DND-41 (cell line): ENCODE data around the gene TMEM236.

Experiments
- ATAC-seq: fragments of 200-7000 bp; cut with Tn5 transposase; 3 replicates; pipeline ENCODE4 v1.9.1; 2021; ENCODE audit warnings: low read depth; ENCODE audit not compliant: insufficient read depth
- DNase-seq: peaks from one replicate; pipeline ENCODE4 v3.0.0-alpha.2; 2020
- H2AFZ ChIP-seq: 2 replicates; pipeline ENCODE4 v1.6.0; 2012; ENCODE audit warnings: low read depth, low read length
- H3K27ac ChIP-seq: 2 replicates; pipeline ENCODE4 v1.5.1; 2012; ENCODE audit warnings: low read length, inconsistent platforms
- H3K27me3 ChIP-seq: fragments of 200-600 bp; sonication (generic); 2 replicates; pipeline ENCODE4 v1.6.0; 2012; ENCODE audit warnings: low read length, mild to moderate bottlenecking, inconsistent platforms; ENCODE audit not compliant: insufficient read depth, poor library complexity
- H3K36me3 ChIP-seq: 2 replicates; pipeline ENCODE4 v1.5.1; 2012; ENCODE audit warnings: low read length, inconsistent platforms; ENCODE audit not compliant: insufficient read depth
- H3K4me1 ChIP-seq: 2 replicates; pipeline ENCODE4 v1.5.1; 2012; ENCODE audit warnings: mild to moderate bottlenecking, low read length; ENCODE audit not compliant: insufficient read depth
- H3K4me2 ChIP-seq: 2 replicates; pipeline ENCODE4 v1.6.0; 2012; ENCODE audit warnings: mild to moderate bottlenecking, moderate library complexity, low read length, inconsistent platforms; ENCODE audit not compliant: insufficient read depth
- H3K4me3 ChIP-seq, 2 experiments: fragments of 200-600 bp in 1 of 2; shearing (Covaris generic) in 1 of 2; 2 replicates each; pipeline ENCODE4 v1.5.1; 2012 to 2016; ENCODE audit warnings: inconsistent platforms in 2 of 2, low read length in 2 of 2, mild to moderate bottlenecking in 2 of 2, low read depth in 1 of 2, moderate library complexity in 1 of 2
- H3K79me2 ChIP-seq: 2 replicates; pipeline ENCODE4 v1.6.0; 2012; ENCODE audit warnings: low read length, inconsistent platforms; ENCODE audit not compliant: insufficient read depth
- H3K9ac ChIP-seq: 2 replicates; pipeline ENCODE4 v1.6.0; 2012; ENCODE audit warnings: low read depth, mild to moderate bottlenecking, inconsistent platforms, low read length, moderate library complexity
- H3K9me3 ChIP-seq: 2 replicates; pipeline ENCODE4 v1.5.1; 2012; ENCODE audit warnings: low read length, moderate library complexity, mild to moderate bottlenecking, inconsistent platforms; ENCODE audit not compliant: insufficient read depth, severe bottlenecking
- H4K20me1 ChIP-seq: 2 replicates; pipeline ENCODE4 v1.6.0; 2012; ENCODE audit warnings: low read length; ENCODE audit not compliant: insufficient read depth
- EZH2 ChIP-seq: IDR thresholded peaks from 3 replicates; pipeline ENCODE4 v1.6.1; 2012; ENCODE audit warnings: borderline replicate concordance, low read depth, mild to moderate bottlenecking, moderate library complexity, low read length, inconsistent platforms; ENCODE audit not compliant: severe bottlenecking
- TF ChIP-seq, protein P1 (sequence below): IDR thresholded peaks from 2 replicates; pipeline ENCODE4 v1.5.1; 2012; ENCODE audit warnings: borderline replicate concordance, low read length, moderate library complexity, mild to moderate bottlenecking; ENCODE audit not compliant: poor library complexity, severe bottlenecking; ENCODE audit errors: extremely low read depth

The TMEM236 gene

GRCh38 chr10:17743437-17743836 is 8.6 kb upstream of the TMEM236 start:
- DNase-seq = no peak
- H3K27me3 ChIP-seq = no peaks in the 10 kb centered on the region
- TF ChIP-seq, protein P1, sequence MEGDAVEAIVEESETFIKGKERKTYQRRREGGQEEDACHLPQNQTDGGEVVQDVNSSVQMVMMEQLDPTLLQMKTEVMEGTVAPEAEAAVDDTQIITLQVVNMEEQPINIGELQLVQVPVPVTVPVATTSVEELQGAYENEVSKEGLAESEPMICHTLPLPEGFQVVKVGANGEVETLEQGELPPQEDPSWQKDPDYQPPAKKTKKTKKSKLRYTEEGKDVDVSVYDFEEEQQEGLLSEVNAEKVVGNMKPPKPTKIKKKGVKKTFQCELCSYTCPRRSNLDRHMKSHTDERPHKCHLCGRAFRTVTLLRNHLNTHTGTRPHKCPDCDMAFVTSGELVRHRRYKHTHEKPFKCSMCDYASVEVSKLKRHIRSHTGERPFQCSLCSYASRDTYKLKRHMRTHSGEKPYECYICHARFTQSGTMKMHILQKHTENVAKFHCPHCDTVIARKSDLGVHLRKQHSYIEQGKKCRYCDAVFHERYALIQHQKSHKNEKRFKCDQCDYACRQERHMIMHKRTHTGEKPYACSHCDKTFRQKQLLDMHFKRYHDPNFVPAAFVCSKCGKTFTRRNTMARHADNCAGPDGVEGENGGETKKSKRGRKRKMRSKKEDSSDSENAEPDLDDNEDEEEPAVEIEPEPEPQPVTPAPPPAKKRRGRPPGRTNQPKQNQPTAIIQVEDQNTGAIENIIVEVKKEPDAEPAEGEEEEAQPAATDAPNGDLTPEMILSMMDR = no peak
- no peak for TF ChIP-seq EZH2
- peak overlapping the region; percentile 96 for H3K27ac ChIP-seq
- H3K9me3 ChIP-seq = no peaks in the 10 kb centered on the region
- H4K20me1 ChIP-seq = no peaks in the 10 kb centered on the region
- H3K36me3 ChIP-seq = no peaks in the 10 kb centered on the region
- H2AFZ ChIP-seq = no peak overlapping the region
- no peak for ATAC-seq
- H3K9ac ChIP-seq = peak overlapping the region; percentile 41
- no peak overlapping the region for H3K4me2 ChIP-seq
- no peaks in the 10 kb centered on the region for H3K79me2 ChIP-seq
- peaks cover 54% of the 10 kb centered on the region for H3K4me1 ChIP-seq
- no peak overlapping the region for H3K4me3 ChIP-seq

DNA sequence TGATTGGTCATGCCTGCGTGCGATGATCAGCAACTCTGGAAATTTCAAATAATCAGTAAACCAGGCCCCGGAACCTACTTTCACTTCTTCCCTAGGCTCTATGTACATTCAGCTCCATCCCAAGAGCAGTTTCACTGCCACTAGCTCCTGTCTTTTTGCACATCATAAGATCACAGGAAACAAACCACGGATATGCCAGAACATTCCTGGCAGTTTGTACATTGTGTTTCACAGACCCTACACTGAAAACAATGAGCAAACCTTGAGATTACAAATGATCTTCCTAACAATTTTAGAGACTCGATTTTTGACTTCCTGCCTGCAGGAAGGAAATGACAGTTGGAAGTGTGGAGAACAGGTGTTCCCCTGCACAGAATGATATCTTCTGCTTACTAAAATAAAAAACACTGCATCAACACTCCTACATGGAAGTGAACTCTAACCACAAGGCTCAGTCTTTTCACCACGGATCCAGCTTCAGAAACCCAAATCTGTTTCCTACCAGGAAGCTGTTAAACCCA is 7.6 kb upstream of the TMEM236 start:
- peak overlapping the region; percentile 55 for H3K4me2 ChIP-seq
- H3K9me3 ChIP-seq = no peaks in the 10 kb centered on the region
- H3K36me3 ChIP-seq = no peaks in the 10 kb centered on the region
- peak overlapping the region in 1 of 2 experiments; percentile 32; a peak in 2 of 4 replicates for H3K4me3 ChIP-seq
- peak overlapping the region; percentile 96 for H3K27ac ChIP-seq
- peaks cover 54% of the 10 kb centered on the region for H3K4me1 ChIP-seq
- H3K79me2 ChIP-seq = no peaks in the 10 kb centered on the region
- H4K20me1 ChIP-seq = no peaks in the 10 kb centered on the region
- H2AFZ ChIP-seq = peak overlapping the region; percentile 53
- H3K9ac ChIP-seq = peak overlapping the region; percentile 41
- DNase-seq (peak; percentile 76), ATAC-seq (peak; percentile 90)
- no peaks in the 10 kb centered on the region for H3K27me3 ChIP-seq
- no peak for TF ChIP-seq EZH2
- TF ChIP-seq, protein P1 = no peak

- no peaks in the 10 kb centered on the region for H3K27me3 ChIP-seq
- no peak overlapping the region for H2AFZ ChIP-seq
- no peaks in the 10 kb centered on the region for H3K9me3 ChIP-seq
- no peak for ATAC-seq
- no peaks in the 10 kb centered on the region for H3K36me3 ChIP-seq
- H3K4me1 ChIP-seq = peaks cover 42% of the 10 kb centered on the region
- no peak overlapping the region for H3K4me2 ChIP-seq
- H3K79me2 ChIP-seq = no peaks in the 10 kb centered on the region
- no peak overlapping the region for H3K9ac ChIP-seq
- DNase-seq = no peak
- H3K4me3 ChIP-seq = no peak overlapping the region
- no peaks in the 10 kb centered on the region for H4K20me1 ChIP-seq
- no peak for TF ChIP-seq EZH2
- TF ChIP-seq, protein P1 = no peak
- H3K27ac ChIP-seq = peak overlapping the region; percentile 15
Measured at GRCh38 chr10:17747883-17748550, 4.0 kb upstream of the TMEM236 start.
